GM23338 (cell line): ENCODE results near the gene HEXD. TPM values are rescaled to one million over a fixed set of nuclear protein-coding genes. Genes with fewer than 3 reads are reported as not detected.

ENCODE experiments used
- ATAC-seq: fragments of 200-7000 bp; cut with Tn5 transposase; 3 replicates; pipeline ENCODE4 v1.9.1; 2020
- DNase-seq: peaks from one replicate; pipeline ENCODE4 v3.0.0-alpha.2; 2015; ENCODE audit warnings: low spot score
- H2AFZ ChIP-seq: fragments of 200-600 bp; sonication (generic); 2 replicates; pipeline ENCODE4 v1.8.0; 2016; ENCODE audit warnings: antibody characterized with exemption, mild to moderate bottlenecking, moderate library complexity
- H3F3A ChIP-seq: fragments of 200-600 bp; sonication (generic); replicated peaks from 2 replicates; pipeline ENCODE4 v1.8.0; 2017; ENCODE audit warnings: antibody characterized with exemption, mixed run types, low read depth
- H3K27ac ChIP-seq: fragments of 200-600 bp; sonication (generic); 2 replicates; pipeline ENCODE4 v1.6.1; 2016; ENCODE audit warnings: low read depth
- H3K27me3 ChIP-seq: fragments of 200-600 bp; sonication (generic); 2 replicates; pipeline ENCODE4 v1.8.0; 2016; ENCODE audit warnings: mild to moderate bottlenecking, mixed run types, moderate library complexity; ENCODE audit not compliant: insufficient read depth
- H3K36me3 ChIP-seq: fragments of 200-600 bp; sonication (generic); 2 replicates; pipeline ENCODE4 v1.8.0; 2016; ENCODE audit warnings: mild to moderate bottlenecking; ENCODE audit not compliant: insufficient read depth
- H3K4me1 ChIP-seq: fragments of 200-600 bp; sonication (generic); 2 replicates; pipeline ENCODE4 v1.8.0; 2016; ENCODE audit warnings: mild to moderate bottlenecking, moderate library complexity; ENCODE audit not compliant: insufficient read depth
- H3K4me2 ChIP-seq: fragments of 200-600 bp; sonication (generic); 2 replicates; pipeline ENCODE4 v1.7.1; 2017; ENCODE audit warnings: mixed run types
- H3K4me3 ChIP-seq: fragments of 200-600 bp; sonication (generic); 2 replicates; pipeline ENCODE4 v1.6.1; 2016; ENCODE audit warnings: mixed run types
- H3K79me2 ChIP-seq: fragments of 200-600 bp; sonication (generic); replicated peaks from 2 replicates; pipeline ENCODE4 v1.8.0; 2017; ENCODE audit warnings: mild to moderate bottlenecking; ENCODE audit not compliant: insufficient read depth
- H3K9me2 ChIP-seq: fragments of 200-600 bp; sonication (generic); 2 replicates; pipeline ENCODE4 v1.8.0; 2017; ENCODE audit not compliant: insufficient read depth
- H4K20me1 ChIP-seq: fragments of 200-600 bp; sonication (generic); replicated peaks from 2 replicates; pipeline ENCODE4 v1.8.0; 2017; ENCODE audit warnings: mild to moderate bottlenecking; ENCODE audit not compliant: insufficient read depth
- H3K27ac Mint-ChIP-seq: 2 replicates; pipeline ENCODE4 v1.8.0; 2020; ENCODE audit warnings: inconsistent platforms, mild to moderate bottlenecking, moderate library complexity, mixed read lengths
- H3K27me3 Mint-ChIP-seq: 3 replicates; pipeline ENCODE4 v1.8.0; 2022; ENCODE audit warnings: low read depth, mild to moderate bottlenecking, moderate library complexity, mixed read lengths, inconsistent platforms; ENCODE audit not compliant: insufficient read depth, poor library complexity
- H3K36me3 Mint-ChIP-seq: 3 replicates; pipeline ENCODE4 v1.8.0; 2021; ENCODE audit warnings: low read depth, mild to moderate bottlenecking, inconsistent platforms, moderate library complexity, mixed read lengths
- H3K4me1 Mint-ChIP-seq: 3 replicates; pipeline ENCODE4 v1.8.0; 2020; ENCODE audit warnings: mild to moderate bottlenecking, inconsistent platforms, mixed read lengths
- H3K4me3 Mint-ChIP-seq: 3 replicates; pipeline ENCODE4 v1.8.0; 2021; ENCODE audit warnings: moderate library complexity, mild to moderate bottlenecking, inconsistent platforms, mixed read lengths
- H3K9me3 Mint-ChIP-seq: 3 replicates; pipeline ENCODE4 v1.8.0; 2020; ENCODE audit warnings: moderate library complexity, mild to moderate bottlenecking, inconsistent platforms, mixed read lengths
- EZH2 ChIP-seq: fragments of 200-600 bp; sonication (generic); IDR thresholded peaks from one replicate; pipeline ENCODE4 v1.8.0; 2017; ENCODE audit warnings: antibody characterized with exemption, mild to moderate bottlenecking, low read depth; ENCODE audit not compliant: unreplicated experiment
- EZH2phosphoT487 ChIP-seq: fragments of 200-600 bp; sonication (generic); IDR thresholded peaks from one replicate; pipeline ENCODE4 v1.8.1; 2018; ENCODE audit warnings: antibody characterized with exemption; ENCODE audit not compliant: unreplicated experiment
- JUNB ChIP-seq: IDR thresholded peaks from one replicate; pipeline ENCODE4 v1.6.1; 2016; ENCODE audit warnings: antibody characterized with exemption; ENCODE audit not compliant: unreplicated experiment
- NANOG ChIP-seq: IDR thresholded peaks from 2 replicates; pipeline ENCODE4 v1.6.1; 2016; ENCODE audit warnings: antibody characterized with exemption, borderline replicate concordance
- POLR2AphosphoS5 ChIP-seq: IDR thresholded peaks from 2 replicates; pipeline ENCODE4 v1.6.1; 2016; ENCODE audit warnings: antibody characterized with exemption, low read depth
- ZNF114 ChIP-seq: fragments of 250-450 bp; sonication (Bioruptor Pico); IDR thresholded peaks from 2 replicates; pipeline ENCODE4 v1.5.0; 2020; ENCODE audit warnings: mild to moderate bottlenecking, moderate library complexity
- ZNF331 ChIP-seq: fragments of 250-450 bp; sonication (Bioruptor Pico); IDR thresholded peaks from 2 replicates; pipeline ENCODE4 v1.5.0; 2020; ENCODE audit warnings: low read depth, mild to moderate bottlenecking, moderate library complexity
- polyA plus RNA-seq: library from polyadenylated mRNA; unstranded; fragments of >200 nt; fragmentation: Nextera tagmentation; extraction: Ambion mirVana; gene quantifications from 2 replicates; pipeline ENCODE4 v1.2.1, GENCODE V29; 2016
- total RNA-seq: library from RNA; depleted of rRNA; stranded (reverse); fragments of >200 nt; shearing (Covaris generic); gene quantifications from 2 replicates; pipeline ENCODE4 v1.2.3, GENCODE V29; 2014
- TF ChIP-seq, protein P1 (sequence below): IDR thresholded peaks from 2 replicates; pipeline ENCODE4 v1.6.1; 2016; ENCODE audit warnings: antibody characterized with exemption
- TF ChIP-seq, protein P2 (sequence below), 2 experiments: fragments of 200-600 bp in 1 of 2; sonication (generic) in 1 of 2; conservative IDR thresholded peaks; 2 replicates each; pipeline versions ENCODE4 v1.5.1 to v1.6.1; 2016 to 2017; ENCODE audit warnings: antibody characterized with exemption in 2 of 2, low read depth in 2 of 2, mild to moderate bottlenecking in 2 of 2, moderate library complexity in 1 of 2
- TF ChIP-seq, protein P3 (sequence below): IDR thresholded peaks from one replicate; pipeline ENCODE4 v1.6.1; 2018; ENCODE audit warnings: antibody characterized with exemption; ENCODE audit not compliant: unreplicated experiment
- TF ChIP-seq, protein P4 (sequence below): fragments of 250-450 bp; sonication (Bioruptor Pico); IDR thresholded peaks from 2 replicates; pipeline ENCODE4 v1.5.0; 2020; ENCODE audit warnings: mild to moderate bottlenecking, moderate library complexity

Gene HEXD
- total and polyA plus RNA-seq, 2 experiments from 2014 or later: 11.9 to 31.1 TPM

DNA sequence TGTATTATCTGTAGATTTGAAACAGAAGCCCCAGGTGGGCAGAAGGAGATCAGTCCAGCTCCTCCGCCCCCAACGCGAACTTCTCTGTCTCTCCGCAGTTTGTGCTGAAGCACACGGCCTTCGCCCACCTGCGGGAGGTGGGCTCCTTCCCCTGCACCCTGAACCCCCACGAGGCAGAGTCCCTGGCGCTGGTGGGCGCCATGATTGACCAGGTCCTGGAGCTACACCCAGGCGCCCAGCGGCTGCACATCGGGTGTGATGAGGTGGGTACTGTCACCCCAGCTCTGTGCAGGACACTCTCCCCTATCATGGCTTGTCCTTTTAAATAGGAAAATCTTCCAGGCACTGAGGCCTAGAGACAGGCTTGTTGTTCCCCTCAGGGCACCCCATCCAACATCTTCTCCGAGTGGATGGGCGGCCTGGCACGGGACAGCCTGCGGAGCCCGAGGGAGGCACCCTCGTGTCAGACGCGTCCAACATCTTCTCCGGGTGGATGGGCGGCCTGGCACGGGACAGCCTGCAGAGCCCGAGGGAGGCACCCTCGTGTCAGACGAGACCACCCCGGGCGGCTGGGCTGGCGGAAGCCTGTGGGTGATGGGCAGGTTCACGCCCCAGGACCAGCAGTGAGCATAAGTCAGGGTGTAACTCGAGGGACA lies 15.5 kb downstream of the HEXD start:
- no peak overlapping the region for H3K27ac Mint-ChIP-seq
- Histone ChIP-seq H3K36me3 (no peaks in the 10 kb centered on the region), H3K27ac (no peak overlapping the region), H3K27me3 (no peaks in the 10 kb centered on the region), H3K79me2 (no peaks in the 10 kb centered on the region), H3K9me2 (no peaks in the 10 kb centered on the region), H3K4me1 (no peaks in the 10 kb centered on the region), H4K20me1 (no peaks in the 10 kb centered on the region), H3K4me3 (no peak overlapping the region), H2AFZ (no peak overlapping the region), H3K4me2 (no peak overlapping the region), H3F3A (no peaks in the 10 kb centered on the region)
- DNase-seq (no peak), ATAC-seq (no peak)
- TF ChIP-seq, protein P1, sequence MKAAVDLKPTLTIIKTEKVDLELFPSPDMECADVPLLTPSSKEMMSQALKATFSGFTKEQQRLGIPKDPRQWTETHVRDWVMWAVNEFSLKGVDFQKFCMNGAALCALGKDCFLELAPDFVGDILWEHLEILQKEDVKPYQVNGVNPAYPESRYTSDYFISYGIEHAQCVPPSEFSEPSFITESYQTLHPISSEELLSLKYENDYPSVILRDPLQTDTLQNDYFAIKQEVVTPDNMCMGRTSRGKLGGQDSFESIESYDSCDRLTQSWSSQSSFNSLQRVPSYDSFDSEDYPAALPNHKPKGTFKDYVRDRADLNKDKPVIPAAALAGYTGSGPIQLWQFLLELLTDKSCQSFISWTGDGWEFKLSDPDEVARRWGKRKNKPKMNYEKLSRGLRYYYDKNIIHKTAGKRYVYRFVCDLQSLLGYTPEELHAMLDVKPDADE: no peak
- TF ChIP-seq JUNB (no peak), ZNF331 (CRISPR knock-in tag) (no peak), EZH2 (no peak), EZH2phosphoT487 (no peak), ZNF114 (CRISPR knock-in tag) (no peak), NANOG (no peak), POLR2AphosphoS5 (no peak)
- TF ChIP-seq, protein P2, sequence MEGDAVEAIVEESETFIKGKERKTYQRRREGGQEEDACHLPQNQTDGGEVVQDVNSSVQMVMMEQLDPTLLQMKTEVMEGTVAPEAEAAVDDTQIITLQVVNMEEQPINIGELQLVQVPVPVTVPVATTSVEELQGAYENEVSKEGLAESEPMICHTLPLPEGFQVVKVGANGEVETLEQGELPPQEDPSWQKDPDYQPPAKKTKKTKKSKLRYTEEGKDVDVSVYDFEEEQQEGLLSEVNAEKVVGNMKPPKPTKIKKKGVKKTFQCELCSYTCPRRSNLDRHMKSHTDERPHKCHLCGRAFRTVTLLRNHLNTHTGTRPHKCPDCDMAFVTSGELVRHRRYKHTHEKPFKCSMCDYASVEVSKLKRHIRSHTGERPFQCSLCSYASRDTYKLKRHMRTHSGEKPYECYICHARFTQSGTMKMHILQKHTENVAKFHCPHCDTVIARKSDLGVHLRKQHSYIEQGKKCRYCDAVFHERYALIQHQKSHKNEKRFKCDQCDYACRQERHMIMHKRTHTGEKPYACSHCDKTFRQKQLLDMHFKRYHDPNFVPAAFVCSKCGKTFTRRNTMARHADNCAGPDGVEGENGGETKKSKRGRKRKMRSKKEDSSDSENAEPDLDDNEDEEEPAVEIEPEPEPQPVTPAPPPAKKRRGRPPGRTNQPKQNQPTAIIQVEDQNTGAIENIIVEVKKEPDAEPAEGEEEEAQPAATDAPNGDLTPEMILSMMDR (conservative IDR thresholded peaks at IDR 0.05; ENCODE audit: low read depth in 2 of 2): no peak
- TF ChIP-seq, protein P3, sequence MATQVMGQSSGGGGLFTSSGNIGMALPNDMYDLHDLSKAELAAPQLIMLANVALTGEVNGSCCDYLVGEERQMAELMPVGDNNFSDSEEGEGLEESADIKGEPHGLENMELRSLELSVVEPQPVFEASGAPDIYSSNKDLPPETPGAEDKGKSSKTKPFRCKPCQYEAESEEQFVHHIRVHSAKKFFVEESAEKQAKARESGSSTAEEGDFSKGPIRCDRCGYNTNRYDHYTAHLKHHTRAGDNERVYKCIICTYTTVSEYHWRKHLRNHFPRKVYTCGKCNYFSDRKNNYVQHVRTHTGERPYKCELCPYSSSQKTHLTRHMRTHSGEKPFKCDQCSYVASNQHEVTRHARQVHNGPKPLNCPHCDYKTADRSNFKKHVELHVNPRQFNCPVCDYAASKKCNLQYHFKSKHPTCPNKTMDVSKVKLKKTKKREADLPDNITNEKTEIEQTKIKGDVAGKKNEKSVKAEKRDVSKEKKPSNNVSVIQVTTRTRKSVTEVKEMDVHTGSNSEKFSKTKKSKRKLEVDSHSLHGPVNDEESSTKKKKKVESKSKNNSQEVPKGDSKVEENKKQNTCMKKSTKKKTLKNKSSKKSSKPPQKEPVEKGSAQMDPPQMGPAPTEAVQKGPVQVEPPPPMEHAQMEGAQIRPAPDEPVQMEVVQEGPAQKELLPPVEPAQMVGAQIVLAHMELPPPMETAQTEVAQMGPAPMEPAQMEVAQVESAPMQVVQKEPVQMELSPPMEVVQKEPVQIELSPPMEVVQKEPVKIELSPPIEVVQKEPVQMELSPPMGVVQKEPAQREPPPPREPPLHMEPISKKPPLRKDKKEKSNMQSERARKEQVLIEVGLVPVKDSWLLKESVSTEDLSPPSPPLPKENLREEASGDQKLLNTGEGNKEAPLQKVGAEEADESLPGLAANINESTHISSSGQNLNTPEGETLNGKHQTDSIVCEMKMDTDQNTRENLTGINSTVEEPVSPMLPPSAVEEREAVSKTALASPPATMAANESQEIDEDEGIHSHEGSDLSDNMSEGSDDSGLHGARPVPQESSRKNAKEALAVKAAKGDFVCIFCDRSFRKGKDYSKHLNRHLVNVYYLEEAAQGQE: no peak
- TF ChIP-seq, protein P4, sequence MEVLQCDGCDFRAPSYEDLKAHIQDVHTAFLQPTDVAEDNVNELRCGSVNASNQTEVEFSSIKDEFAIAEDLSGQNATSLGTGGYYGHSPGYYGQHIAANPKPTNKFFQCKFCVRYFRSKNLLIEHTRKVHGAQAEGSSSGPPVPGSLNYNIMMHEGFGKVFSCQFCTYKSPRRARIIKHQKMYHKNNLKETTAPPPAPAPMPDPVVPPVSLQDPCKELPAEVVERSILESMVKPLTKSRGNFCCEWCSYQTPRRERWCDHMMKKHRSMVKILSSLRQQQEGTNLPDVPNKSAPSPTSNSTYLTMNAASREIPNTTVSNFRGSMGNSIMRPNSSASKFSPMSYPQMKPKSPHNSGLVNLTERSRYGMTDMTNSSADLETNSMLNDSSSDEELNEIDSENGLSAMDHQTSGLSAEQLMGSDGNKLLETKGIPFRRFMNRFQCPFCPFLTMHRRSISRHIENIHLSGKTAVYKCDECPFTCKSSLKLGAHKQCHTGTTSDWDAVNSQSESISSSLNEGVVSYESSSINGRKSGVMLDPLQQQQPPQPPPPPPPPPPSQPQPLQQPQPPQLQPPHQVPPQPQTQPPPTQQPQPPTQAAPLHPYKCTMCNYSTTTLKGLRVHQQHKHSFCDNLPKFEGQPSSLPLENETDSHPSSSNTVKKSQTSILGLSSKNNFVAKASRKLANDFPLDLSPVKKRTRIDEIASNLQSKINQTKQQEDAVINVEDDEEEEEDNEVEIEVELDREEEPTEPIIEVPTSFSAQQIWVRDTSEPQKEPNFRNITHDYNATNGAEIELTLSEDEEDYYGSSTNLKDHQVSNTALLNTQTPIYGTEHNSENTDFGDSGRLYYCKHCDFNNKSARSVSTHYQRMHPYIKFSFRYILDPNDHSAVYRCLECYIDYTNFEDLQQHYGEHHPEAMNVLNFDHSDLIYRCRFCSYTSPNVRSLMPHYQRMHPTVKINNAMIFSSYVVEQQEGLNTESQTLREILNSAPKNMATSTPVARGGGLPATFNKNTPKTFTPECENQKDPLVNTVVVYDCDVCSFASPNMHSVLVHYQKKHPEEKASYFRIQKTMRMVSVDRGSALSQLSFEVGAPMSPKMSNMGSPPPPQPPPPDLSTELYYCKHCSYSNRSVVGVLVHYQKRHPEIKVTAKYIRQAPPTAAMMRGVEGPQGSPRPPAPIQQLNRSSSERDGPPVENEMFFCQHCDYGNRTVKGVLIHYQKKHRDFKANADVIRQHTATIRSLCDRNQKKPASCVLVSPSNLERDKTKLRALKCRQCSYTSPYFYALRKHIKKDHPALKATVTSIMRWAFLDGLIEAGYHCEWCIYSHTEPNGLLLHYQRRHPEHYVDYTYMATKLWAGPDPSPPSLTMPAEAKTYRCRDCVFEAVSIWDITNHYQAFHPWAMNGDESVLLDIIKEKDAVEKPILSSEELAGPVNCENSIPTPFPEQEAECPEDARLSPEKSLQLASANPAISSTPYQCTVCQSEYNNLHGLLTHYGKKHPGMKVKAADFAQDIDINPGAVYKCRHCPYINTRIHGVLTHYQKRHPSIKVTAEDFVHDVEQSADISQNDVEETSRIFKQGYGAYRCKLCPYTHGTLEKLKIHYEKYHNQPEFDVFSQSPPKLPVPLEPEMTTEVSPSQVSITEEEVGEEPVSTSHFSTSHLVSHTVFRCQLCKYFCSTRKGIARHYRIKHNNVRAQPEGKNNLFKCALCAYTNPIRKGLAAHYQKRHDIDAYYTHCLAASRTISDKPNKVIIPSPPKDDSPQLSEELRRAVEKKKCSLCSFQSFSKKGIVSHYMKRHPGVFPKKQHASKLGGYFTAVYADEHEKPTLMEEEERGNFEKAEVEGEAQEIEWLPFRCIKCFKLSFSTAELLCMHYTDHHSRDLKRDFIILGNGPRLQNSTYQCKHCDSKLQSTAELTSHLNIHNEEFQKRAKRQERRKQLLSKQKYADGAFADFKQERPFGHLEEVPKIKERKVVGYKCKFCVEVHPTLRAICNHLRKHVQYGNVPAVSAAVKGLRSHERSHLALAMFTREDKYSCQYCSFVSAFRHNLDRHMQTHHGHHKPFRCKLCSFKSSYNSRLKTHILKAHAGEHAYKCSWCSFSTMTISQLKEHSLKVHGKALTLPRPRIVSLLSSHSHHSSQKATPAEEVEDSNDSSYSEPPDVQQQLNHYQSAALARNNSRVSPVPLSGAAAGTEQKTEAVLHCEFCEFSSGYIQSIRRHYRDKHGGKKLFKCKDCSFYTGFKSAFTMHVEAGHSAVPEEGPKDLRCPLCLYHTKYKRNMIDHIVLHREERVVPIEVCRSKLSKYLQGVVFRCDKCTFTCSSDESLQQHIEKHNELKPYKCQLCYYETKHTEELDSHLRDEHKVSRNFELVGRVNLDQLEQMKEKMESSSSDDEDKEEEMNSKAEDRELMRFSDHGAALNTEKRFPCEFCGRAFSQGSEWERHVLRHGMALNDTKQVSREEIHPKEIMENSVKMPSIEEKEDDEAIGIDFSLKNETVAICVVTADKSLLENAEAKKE (CRISPR knock-in tag): no peak
- no peak overlapping the region for H3K4me3 Mint-ChIP-seq
- no peaks in the 10 kb centered on the region for H3K9me3 Mint-ChIP-seq
- peaks cover 13% of the 10 kb centered on the region for H3K27me3 Mint-ChIP-seq
- H3K36me3 Mint-ChIP-seq: peaks cover 4% of the 10 kb centered on the region
- H3K4me1 Mint-ChIP-seq: peaks cover 3% of the 10 kb centered on the region; the same call in 1 of the 3 replicates
